HEK293 (cell line): Measurements from ENCODE around the gene TH.

Experiments used
- CTCF ChIA-PET: fragments of 350-600 bp; formaldehyde crosslinking; extraction: SDS; loops from one replicate; lab custom pipeline; 2021; ENCODE audit warnings: antibody characterized with exemption; lab: Yijun Ruan, JAX
- POLR2A ChIA-PET: fragments of 300-600 bp; formaldehyde crosslinking; extraction: SDS; loops from one replicate; lab custom pipeline; 2020; ENCODE audit warnings: antibody characterized with exemption, inconsistent platforms; lab: Yijun Ruan, JAX
- H3K27ac ChIP-seq: fragments of 200-500 bp; sonication (Bioruptor generic); 2 replicates; pipeline ENCODE4 v1.5.1; 2014; ENCODE audit warnings: low read depth, low read length, control low read depth, inconsistent platforms; ENCODE audit errors: extremely low read depth
- H3K36me3 ChIP-seq, 2 experiments: fragments of 200-500 bp in 1 of 2; sonication (Bioruptor generic) in 1 of 2; 1 replicate in 1 of 2; 2 replicates in 1 of 2; pipeline ENCODE4 v1.5.1; 2014 to 2017; ENCODE audit warnings: inconsistent platforms in 2 of 2, low read length in 2 of 2; ENCODE audit not compliant: control insufficient read depth in 2 of 2, insufficient read depth in 1 of 2
- H3K4me1 ChIP-seq: fragments of 200-500 bp; sonication (Bioruptor generic); 2 replicates; pipeline ENCODE4 v1.5.1; 2014; ENCODE audit warnings: mild to moderate bottlenecking, low read length, inconsistent platforms; ENCODE audit not compliant: control insufficient read depth, insufficient read depth
- H3K4me3 ChIP-seq: 2 replicates; pipeline ENCODE4 v1.5.1; 2011; ENCODE audit warnings: low read depth, mild to moderate bottlenecking, control low read depth, low read length, moderate library complexity
- H3K9me3 ChIP-seq: fragments of 200-500 bp; sonication (Bioruptor generic); 2 replicates; pipeline ENCODE4 v1.5.1; 2014; ENCODE audit warnings: low read depth, low read length, inconsistent platforms; ENCODE audit not compliant: control insufficient read depth, insufficient read depth
- KLF16 ChIP-seq: fragments of 450-650 bp; formaldehyde crosslinking; IDR thresholded peaks from 2 replicates; pipeline ENCODE4 v1.5.1; 2017; ENCODE audit warnings: missing biosample characterization, missing genetic modification characterization
- PATZ1 ChIP-seq: fragments of 450-650 bp; formaldehyde crosslinking; IDR thresholded peaks from 2 replicates; pipeline ENCODE4 v1.5.1; 2016; ENCODE audit warnings: missing biosample characterization, missing genetic modification characterization
- PRDM10 ChIP-seq: fragments of 450-650 bp; formaldehyde crosslinking; IDR thresholded peaks from 2 replicates; pipeline ENCODE4 v1.5.1; 2016; ENCODE audit warnings: missing biosample characterization, missing genetic modification characterization
- PRDM2 ChIP-seq: fragments of 450-650 bp; formaldehyde crosslinking; IDR thresholded peaks from 2 replicates; pipeline ENCODE4 v1.5.1; 2016; ENCODE audit warnings: missing biosample characterization, missing genetic modification characterization, borderline replicate concordance
- SETDB1 ChIP-seq: IDR thresholded peaks from one replicate; pipeline ENCODE4 v1.6.1; 2017; ENCODE audit warnings: mild to moderate bottlenecking, low read length, moderate library complexity, mixed read lengths; ENCODE audit not compliant: insufficient read length
- SP7 ChIP-seq: fragments of 450-650 bp; formaldehyde crosslinking; IDR thresholded peaks from 2 replicates; pipeline ENCODE4 v1.5.1; 2016; ENCODE audit warnings: missing biosample characterization, missing genetic modification characterization
- ZBTB1 ChIP-seq: fragments of 450-650 bp; formaldehyde crosslinking; IDR thresholded peaks from 2 replicates; pipeline ENCODE4 v1.5.1; 2016; ENCODE audit warnings: missing biosample characterization, missing genetic modification characterization
- ZBTB17 ChIP-seq: fragments of 450-650 bp; formaldehyde crosslinking; IDR thresholded peaks from 2 replicates; pipeline ENCODE4 v1.5.1; 2016; ENCODE audit warnings: missing biosample characterization, missing genetic modification characterization
- ZBTB20 ChIP-seq: fragments of 450-650 bp; formaldehyde crosslinking; IDR thresholded peaks from 2 replicates; pipeline ENCODE4 v1.5.1; 2016; ENCODE audit warnings: missing biosample characterization, missing genetic modification characterization
- ZEB2 ChIP-seq: fragments of 450-650 bp; formaldehyde crosslinking; IDR thresholded peaks from 2 replicates; pipeline ENCODE4 v1.5.1; 2016; ENCODE audit warnings: missing biosample characterization, missing genetic modification characterization
- ZNF132 ChIP-seq: fragments of 450-650 bp; formaldehyde crosslinking; IDR thresholded peaks from 2 replicates; pipeline ENCODE4 v1.5.1; 2017; ENCODE audit warnings: missing biosample characterization, missing genetic modification characterization, borderline replicate concordance
- ZNF140 ChIP-seq: fragments of 450-650 bp; formaldehyde crosslinking; IDR thresholded peaks from 2 replicates; pipeline ENCODE4 v1.5.1; 2016; ENCODE audit warnings: missing biosample characterization, missing genetic modification characterization
- ZNF341 ChIP-seq: fragments of 450-650 bp; formaldehyde crosslinking; IDR thresholded peaks from 2 replicates; pipeline ENCODE4; 2016; ENCODE audit warnings: low read depth, missing biosample characterization, missing genetic modification characterization
- ZNF404 ChIP-seq: fragments of 450-650 bp; formaldehyde crosslinking; IDR thresholded peaks from 2 replicates; pipeline ENCODE4 v1.5.1; 2017; ENCODE audit warnings: missing biosample characterization, missing genetic modification characterization
- ZNF510 ChIP-seq: fragments of 450-650 bp; formaldehyde crosslinking; IDR thresholded peaks from 2 replicates; pipeline ENCODE4 v1.5.1; 2018; ENCODE audit warnings: mild to moderate bottlenecking, missing genetic modification characterization, missing biosample characterization; ENCODE audit not compliant: insufficient replicate concordance
- ZNF529 ChIP-seq: fragments of 450-650 bp; formaldehyde crosslinking; IDR thresholded peaks from 2 replicates; pipeline ENCODE4 v1.5.1; 2017; ENCODE audit warnings: missing genetic modification characterization, missing biosample characterization; ENCODE audit not compliant: insufficient replicate concordance
- ZNF544 ChIP-seq: fragments of 450-650 bp; formaldehyde crosslinking; IDR thresholded peaks from 2 replicates; pipeline ENCODE4 v1.5.0; 2017; ENCODE audit warnings: missing biosample characterization, missing genetic modification characterization
- ZNF549 ChIP-seq: fragments of 450-650 bp; IDR thresholded peaks from 2 replicates; pipeline ENCODE4 v1.5.1; 2018; ENCODE audit warnings: missing biosample characterization, missing genetic modification characterization, mild to moderate bottlenecking, inconsistent platforms, moderate library complexity
- ZNF596 ChIP-seq: fragments of 450-650 bp; IDR thresholded peaks from 2 replicates; pipeline ENCODE4 v1.5.0; 2018; ENCODE audit warnings: missing biosample characterization, mild to moderate bottlenecking, missing genetic modification characterization, moderate library complexity
- ZNF610 ChIP-seq: fragments of 450-650 bp; formaldehyde crosslinking; IDR thresholded peaks from 2 replicates; pipeline ENCODE4 v1.5.1; 2016; ENCODE audit warnings: missing biosample characterization, missing genetic modification characterization, borderline replicate concordance
- ZNF654 ChIP-seq: fragments of 450-650 bp; formaldehyde crosslinking; IDR thresholded peaks from 2 replicates; pipeline ENCODE4 v1.5.1; 2016; ENCODE audit warnings: low read depth, missing biosample characterization, missing genetic modification characterization
- ZNF792 ChIP-seq: fragments of 450-650 bp; formaldehyde crosslinking; IDR thresholded peaks from 2 replicates; pipeline ENCODE4 v1.5.1; 2016; ENCODE audit warnings: missing biosample characterization, missing genetic modification characterization
- ZSCAN16 ChIP-seq: fragments of 450-650 bp; formaldehyde crosslinking; IDR thresholded peaks from 2 replicates; pipeline ENCODE4 v1.5.1; 2016; ENCODE audit warnings: missing biosample characterization, missing genetic modification characterization
- TF ChIP-seq, protein P1 (sequence below): fragments of 450-650 bp; formaldehyde crosslinking; IDR thresholded peaks from 2 replicates; pipeline ENCODE4 v1.5.1; 2016; ENCODE audit warnings: missing biosample characterization, missing genetic modification characterization

TH gene

GRCh38 chr11:2151500-2152257, 19.9 kb downstream of the TH start:
- ChIA-PET POLR2A (interaction anchor here (0.8 to 2.4 kb wide), 4 partner anchors 115 to 499 kb away, joined by 3 to 12 read pairs (median 5); no protein-coding TSS in a partner anchor), CTCF (interaction anchor here (0.6 to 10.0 kb wide), 79 partner anchors 10 to 998 kb away, joined by 3 to 428 read pairs (median 4); partner anchors contain the start of genes LSP1, SYT8 and TNNI2)
- Histone ChIP-seq H3K27ac (no peak overlapping the region), H3K9me3 (no peaks in the 10 kb centered on the region), H3K4me1 (no peaks in the 10 kb centered on the region), H3K36me3 (no peaks in the 10 kb centered on the region), H3K4me3 (no peak overlapping the region)
- TF ChIP-seq ZNF404 (tag by site-specific recombination) (no peak), PATZ1 (tag by site-specific recombination) (peak; percentile 64), ZNF140 (no peak), PRDM10 (tag by site-specific recombination) (peak; percentile 88), ZNF654 (tag by site-specific recombination) (peak; percentile 72), KLF16 (tag by site-specific recombination) (no peak), ZNF596 (tag by site-specific recombination) (no peak), ZNF341 (no peak), ZBTB1 (tag by site-specific recombination) (no peak), PRDM2 (tag by site-specific recombination) (no peak), ZNF510 (tag by site-specific recombination) (no peak), ZNF132 (tag by site-specific recombination) (no peak), ZNF544 (tag by site-specific recombination) (no peak), ZEB2 (tag by site-specific recombination) (peak; percentile 54; the same call in 1 of the 2 replicates), ZNF529 (tag by site-specific recombination) (no peak), ZNF792 (tag by site-specific recombination) (no peak), ZBTB20 (tag by site-specific recombination) (no peak), ZNF549 (tag by site-specific recombination) (no peak), ZBTB17 (peak; percentile 18; the same call in 1 of the 2 replicates), SP7 (tag by site-specific recombination) (no peak), ZNF610 (tag by site-specific recombination) (no peak), SETDB1 (no peak), ZSCAN16 (tag by site-specific recombination) (no peak)
- TF ChIP-seq, protein P1, sequence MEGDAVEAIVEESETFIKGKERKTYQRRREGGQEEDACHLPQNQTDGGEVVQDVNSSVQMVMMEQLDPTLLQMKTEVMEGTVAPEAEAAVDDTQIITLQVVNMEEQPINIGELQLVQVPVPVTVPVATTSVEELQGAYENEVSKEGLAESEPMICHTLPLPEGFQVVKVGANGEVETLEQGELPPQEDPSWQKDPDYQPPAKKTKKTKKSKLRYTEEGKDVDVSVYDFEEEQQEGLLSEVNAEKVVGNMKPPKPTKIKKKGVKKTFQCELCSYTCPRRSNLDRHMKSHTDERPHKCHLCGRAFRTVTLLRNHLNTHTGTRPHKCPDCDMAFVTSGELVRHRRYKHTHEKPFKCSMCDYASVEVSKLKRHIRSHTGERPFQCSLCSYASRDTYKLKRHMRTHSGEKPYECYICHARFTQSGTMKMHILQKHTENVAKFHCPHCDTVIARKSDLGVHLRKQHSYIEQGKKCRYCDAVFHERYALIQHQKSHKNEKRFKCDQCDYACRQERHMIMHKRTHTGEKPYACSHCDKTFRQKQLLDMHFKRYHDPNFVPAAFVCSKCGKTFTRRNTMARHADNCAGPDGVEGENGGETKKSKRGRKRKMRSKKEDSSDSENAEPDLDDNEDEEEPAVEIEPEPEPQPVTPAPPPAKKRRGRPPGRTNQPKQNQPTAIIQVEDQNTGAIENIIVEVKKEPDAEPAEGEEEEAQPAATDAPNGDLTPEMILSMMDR (tag by site-specific recombination): peak; percentile 27
